ENCODE data around the gene COL19A1. TPM values are rescaled to one million over a fixed set of nuclear protein-coding genes. Genes with fewer than 3 reads are reported as not detected.

COL19A1 gene
- total RNA-seq, 1 donor, result 1.3 TPM

DNA sequence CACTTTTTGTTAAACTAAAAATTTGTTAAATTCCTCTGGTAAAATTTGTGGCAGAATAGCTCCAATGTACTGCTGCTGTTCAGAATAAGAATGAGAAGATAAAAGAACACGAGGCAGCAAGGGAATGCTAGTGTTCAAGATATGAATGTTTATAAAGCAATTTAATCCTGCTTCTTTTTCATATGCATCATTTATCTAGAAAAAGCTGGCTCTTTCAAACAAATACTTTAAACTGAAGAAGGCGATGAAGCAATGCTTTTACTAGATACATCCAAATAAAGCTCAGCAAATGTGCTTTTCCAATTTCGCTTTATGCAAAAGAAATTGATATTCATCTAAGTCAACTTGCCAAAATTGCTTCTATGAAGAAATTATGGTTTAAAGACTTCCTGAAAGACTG lies 370.0 kb downstream of the COL19A1 start:
- no peak overlapping the region for H3K4me3 ChIP-seq (ENCODE audit: low read depth, low read length)
- TF ChIP-seq, protein P1, sequence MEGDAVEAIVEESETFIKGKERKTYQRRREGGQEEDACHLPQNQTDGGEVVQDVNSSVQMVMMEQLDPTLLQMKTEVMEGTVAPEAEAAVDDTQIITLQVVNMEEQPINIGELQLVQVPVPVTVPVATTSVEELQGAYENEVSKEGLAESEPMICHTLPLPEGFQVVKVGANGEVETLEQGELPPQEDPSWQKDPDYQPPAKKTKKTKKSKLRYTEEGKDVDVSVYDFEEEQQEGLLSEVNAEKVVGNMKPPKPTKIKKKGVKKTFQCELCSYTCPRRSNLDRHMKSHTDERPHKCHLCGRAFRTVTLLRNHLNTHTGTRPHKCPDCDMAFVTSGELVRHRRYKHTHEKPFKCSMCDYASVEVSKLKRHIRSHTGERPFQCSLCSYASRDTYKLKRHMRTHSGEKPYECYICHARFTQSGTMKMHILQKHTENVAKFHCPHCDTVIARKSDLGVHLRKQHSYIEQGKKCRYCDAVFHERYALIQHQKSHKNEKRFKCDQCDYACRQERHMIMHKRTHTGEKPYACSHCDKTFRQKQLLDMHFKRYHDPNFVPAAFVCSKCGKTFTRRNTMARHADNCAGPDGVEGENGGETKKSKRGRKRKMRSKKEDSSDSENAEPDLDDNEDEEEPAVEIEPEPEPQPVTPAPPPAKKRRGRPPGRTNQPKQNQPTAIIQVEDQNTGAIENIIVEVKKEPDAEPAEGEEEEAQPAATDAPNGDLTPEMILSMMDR (IDR thresholded peaks at IDR 0.05; ENCODE audit: insufficient read depth, low read depth, low read length), result no peak
- DNase-seq (ENCODE audit: low read depth), result no peak

DNA sequence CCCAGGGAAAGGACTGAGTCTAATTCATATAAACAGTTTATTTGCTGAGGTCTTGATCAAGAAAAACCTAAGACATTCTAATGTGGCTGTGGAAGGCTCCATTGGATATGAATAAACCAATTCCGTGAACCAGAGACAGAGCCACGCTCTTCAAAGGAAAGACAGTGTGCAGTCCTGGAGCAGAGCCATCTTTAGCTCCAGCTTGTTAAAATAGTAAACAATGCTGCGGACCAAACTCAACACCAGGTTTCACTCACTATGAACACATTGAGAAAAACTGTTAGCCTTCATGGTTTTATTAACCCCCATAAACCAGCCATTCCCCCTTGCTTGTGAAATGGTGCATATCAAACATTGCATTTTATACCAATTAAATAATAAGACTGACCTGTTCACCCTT lies 374.7 kb downstream of the COL19A1 start:
- H3K4me3 ChIP-seq (ENCODE audit: low read depth, low read length), result no peak overlapping the region
- TF ChIP-seq, protein P1 (IDR thresholded peaks at IDR 0.05; ENCODE audit: insufficient read depth, low read depth, low read length), result no peak
- DNase-seq (ENCODE audit: low read depth), result no peak

DNA sequence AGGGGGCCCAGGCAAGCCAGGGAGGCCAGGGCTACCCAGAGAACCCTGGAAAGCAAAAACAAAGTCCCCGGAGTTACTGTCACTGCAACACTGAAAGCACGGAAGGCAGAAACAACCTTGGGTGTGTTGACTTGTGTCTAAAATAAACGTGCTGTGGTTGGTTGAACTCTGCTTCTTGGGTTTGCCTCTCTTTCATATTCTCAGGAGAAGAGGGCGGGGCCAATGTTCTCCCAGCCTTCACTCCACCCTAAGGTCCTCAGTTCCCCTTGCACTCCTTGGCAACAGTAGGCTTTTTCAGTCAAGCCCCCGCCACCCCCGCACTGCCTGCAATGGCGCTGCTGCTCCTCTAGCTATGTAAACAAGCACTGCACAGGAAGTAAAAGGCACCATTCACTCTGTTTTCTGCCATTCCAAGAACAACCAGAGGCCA lies 375.6 kb downstream of the COL19A1 start:
- no peak for DNase-seq (ENCODE audit: low read depth)
- TF ChIP-seq, protein P1 (IDR thresholded peaks at IDR 0.05; ENCODE audit: insufficient read depth, low read depth, low read length), result no peak
- no peak overlapping the region for H3K4me3 ChIP-seq (ENCODE audit: low read depth, low read length)

DNA sequence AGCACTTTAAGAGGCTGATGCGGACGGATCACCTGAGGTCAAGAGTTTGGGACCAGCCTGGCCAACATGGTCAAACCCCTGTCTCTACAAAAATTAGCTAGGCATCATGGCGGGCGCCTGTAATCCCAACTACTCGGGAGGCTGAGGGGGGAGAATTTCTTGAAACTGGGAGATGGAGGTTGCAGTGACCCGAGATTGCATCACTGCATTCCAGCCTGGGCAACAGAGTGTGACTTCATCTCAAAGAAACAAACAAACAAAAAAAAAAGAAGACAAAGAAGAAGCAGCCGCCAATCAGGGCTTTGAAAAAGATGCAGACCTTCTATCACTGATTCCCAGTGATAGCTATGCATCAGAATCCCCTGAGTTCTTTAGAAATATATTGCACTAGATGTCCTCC lies 379.8 kb downstream of the COL19A1 start:
- no peak for DNase-seq (ENCODE audit: low read depth)
- TF ChIP-seq, protein P1 (IDR thresholded peaks at IDR 0.05; ENCODE audit: insufficient read depth, low read depth, low read length), result no peak
- H3K4me3 ChIP-seq (ENCODE audit: low read depth, low read length), result no peak overlapping the region

DNA sequence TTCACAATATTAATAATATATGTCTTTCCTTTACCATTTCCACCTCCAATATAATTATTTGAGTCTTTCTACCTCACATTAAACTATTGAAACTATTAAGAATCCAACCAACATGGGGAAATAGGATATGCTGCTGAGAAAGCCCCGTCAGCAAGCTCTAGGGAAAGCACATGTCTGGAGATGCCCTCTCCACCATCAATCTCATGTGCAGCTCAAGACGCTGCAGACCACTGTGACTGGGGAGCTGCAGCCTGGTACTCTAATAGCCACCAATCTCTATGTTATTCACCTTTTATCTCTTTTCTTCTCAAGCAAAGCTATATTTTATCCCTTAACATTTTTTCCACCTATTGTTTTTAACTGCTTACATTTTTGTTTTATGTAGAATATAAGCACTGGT lies 386.2 kb downstream of the COL19A1 start:
- no peak overlapping the region for H3K4me3 ChIP-seq (ENCODE audit: low read depth, low read length)
- DNase-seq (ENCODE audit: low read depth), result no peak
- TF ChIP-seq, protein P1 (IDR thresholded peaks at IDR 0.05; ENCODE audit: insufficient read depth, low read depth, low read length), result no peak

DNA sequence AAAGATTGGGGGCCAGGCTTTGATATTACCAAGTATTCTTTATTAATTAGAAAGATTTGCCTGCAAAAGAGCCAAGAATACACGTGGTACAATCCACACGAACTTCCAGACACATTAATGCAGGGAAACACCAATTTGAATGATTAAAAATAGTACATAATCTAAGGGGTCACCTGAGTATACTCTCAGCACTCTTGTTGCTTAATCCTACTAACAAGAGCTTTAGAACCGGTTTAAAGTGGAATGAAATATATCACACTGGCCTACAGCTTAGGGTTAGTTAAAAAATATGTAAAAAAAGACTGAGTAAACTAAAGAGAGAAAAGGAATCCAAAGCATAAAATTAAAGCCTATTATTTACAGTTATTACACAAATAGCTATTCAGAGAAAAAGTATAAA lies 387.6 kb downstream of the COL19A1 start:
- no peak for DNase-seq (ENCODE audit: low read depth)
- H3K4me3 ChIP-seq (ENCODE audit: low read depth, low read length), result no peak overlapping the region
- TF ChIP-seq, protein P1 (IDR thresholded peaks at IDR 0.05; ENCODE audit: insufficient read depth, low read depth, low read length), result no peak

DNA sequence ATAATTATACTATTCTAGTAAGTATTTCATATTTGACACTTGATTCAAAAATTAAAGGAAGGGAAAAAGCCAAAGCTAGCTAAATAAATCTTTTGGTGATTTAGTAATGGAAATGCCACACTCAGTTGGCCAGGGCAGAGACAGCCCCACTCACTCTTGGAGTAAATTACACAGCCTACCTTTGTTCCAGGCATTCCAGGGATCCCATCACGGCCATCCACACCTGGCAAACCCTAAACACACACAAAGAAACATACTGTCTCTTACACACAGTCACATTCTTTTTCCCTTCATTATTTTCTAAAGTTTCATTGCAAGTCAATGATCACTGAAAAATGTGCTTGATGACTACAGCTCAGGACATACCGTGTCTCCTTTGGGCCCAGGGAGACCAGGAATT lies 388.4 kb downstream of the COL19A1 start:
- H3K4me3 ChIP-seq (ENCODE audit: low read depth, low read length), result no peak overlapping the region
- no peak for DNase-seq (ENCODE audit: low read depth)
- TF ChIP-seq, protein P1 (IDR thresholded peaks at IDR 0.05; ENCODE audit: insufficient read depth, low read depth, low read length), result no peak

Measured in fibroblast of villous mesenchyme (primary cell).